ENCODE results near the gene IGSF3.

Gene IGSF3

DNA sequence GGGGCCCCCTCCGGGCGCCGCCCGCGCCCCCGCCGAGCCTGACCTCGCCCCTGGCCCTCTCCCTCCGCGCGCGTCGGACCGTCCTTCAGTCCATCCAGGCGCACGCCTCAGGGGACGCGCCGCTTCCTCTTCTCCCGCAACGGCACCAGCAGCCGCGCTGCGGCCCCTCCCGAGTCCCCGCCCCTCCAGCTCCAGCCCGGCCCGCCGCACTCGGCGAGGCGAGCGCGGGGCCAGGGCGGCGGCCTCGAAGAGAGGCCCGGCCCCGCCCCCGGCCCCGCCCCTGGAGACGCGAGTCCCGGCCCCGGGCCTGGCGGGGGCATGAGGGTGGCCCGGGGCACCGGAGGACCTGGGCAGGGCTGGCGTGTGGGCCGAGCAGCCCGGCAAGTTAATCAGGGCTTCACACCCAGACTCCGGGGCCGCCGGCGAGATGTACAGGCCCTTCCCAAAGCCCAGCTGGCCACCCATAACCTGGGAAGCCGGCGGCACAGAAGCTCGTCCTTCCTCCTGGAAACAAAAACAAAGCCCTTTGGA is at the start of gene IGSF3:
IGSF3 (minus strand) TSS at position 159 of the 531 bp plus-strand sequence. CDS start 1,407 bp downstream, outside the sequence.
- TF ChIP-seq, protein P1, sequence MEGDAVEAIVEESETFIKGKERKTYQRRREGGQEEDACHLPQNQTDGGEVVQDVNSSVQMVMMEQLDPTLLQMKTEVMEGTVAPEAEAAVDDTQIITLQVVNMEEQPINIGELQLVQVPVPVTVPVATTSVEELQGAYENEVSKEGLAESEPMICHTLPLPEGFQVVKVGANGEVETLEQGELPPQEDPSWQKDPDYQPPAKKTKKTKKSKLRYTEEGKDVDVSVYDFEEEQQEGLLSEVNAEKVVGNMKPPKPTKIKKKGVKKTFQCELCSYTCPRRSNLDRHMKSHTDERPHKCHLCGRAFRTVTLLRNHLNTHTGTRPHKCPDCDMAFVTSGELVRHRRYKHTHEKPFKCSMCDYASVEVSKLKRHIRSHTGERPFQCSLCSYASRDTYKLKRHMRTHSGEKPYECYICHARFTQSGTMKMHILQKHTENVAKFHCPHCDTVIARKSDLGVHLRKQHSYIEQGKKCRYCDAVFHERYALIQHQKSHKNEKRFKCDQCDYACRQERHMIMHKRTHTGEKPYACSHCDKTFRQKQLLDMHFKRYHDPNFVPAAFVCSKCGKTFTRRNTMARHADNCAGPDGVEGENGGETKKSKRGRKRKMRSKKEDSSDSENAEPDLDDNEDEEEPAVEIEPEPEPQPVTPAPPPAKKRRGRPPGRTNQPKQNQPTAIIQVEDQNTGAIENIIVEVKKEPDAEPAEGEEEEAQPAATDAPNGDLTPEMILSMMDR (IDR thresholded peaks at IDR 0.05; ENCODE audit: insufficient read depth, low read length, poor library complexity, severe bottlenecking), result no peak
- Histone ChIP-seq H3K36me3 (ENCODE audit: control insufficient read depth, insufficient read depth, low read length) (no peaks in the 10 kb centered on the region), H3K4me3 (replicated peaks; ENCODE audit: low read depth, low read length) (peak within 1 kb of the TSS; percentile 60), H3K27me3 (replicated peaks; ENCODE audit: control insufficient read depth, insufficient read depth, low read length) (peaks cover 3% of the 10 kb centered on the region)
- DNase-seq (ENCODE audit: extremely low read depth, insufficient read length), result peak; percentile 70

GRCh38 chr1:116717318-116717717 is 49.8 kb upstream of the IGSF3 start:
- TF ChIP-seq, protein P1 (IDR thresholded peaks at IDR 0.05; ENCODE audit: insufficient read depth, low read length, poor library complexity, severe bottlenecking), result no peak
- no peak for DNase-seq (ENCODE audit: extremely low read depth, insufficient read length)
- Histone ChIP-seq H3K27me3 (replicated peaks; ENCODE audit: control insufficient read depth, insufficient read depth, low read length) (no peaks in the 10 kb centered on the region), H3K4me3 (replicated peaks; ENCODE audit: low read depth, low read length) (no peak overlapping the region), H3K36me3 (ENCODE audit: control insufficient read depth, insufficient read depth, low read length) (no peaks in the 10 kb centered on the region)

- Histone ChIP-seq H3K4me3 (replicated peaks; ENCODE audit: low read depth, low read length) (no peak overlapping the region), H3K27me3 (replicated peaks; ENCODE audit: control insufficient read depth, insufficient read depth, low read length) (no peaks in the 10 kb centered on the region), H3K36me3 (ENCODE audit: control insufficient read depth, insufficient read depth, low read length) (no peaks in the 10 kb centered on the region)
- DNase-seq (ENCODE audit: extremely low read depth, insufficient read length), result no peak
- TF ChIP-seq, protein P1 (IDR thresholded peaks at IDR 0.05; ENCODE audit: insufficient read depth, low read length, poor library complexity, severe bottlenecking), result no peak
Measured at GRCh38 chr1:116716391-116716790, 48.9 kb upstream of the IGSF3 start.

- Histone ChIP-seq H3K4me3 (replicated peaks; ENCODE audit: low read depth, low read length) (no peak overlapping the region), H3K36me3 (ENCODE audit: control insufficient read depth, insufficient read depth, low read length) (no peaks in the 10 kb centered on the region), H3K27me3 (replicated peaks; ENCODE audit: control insufficient read depth, insufficient read depth, low read length) (no peaks in the 10 kb centered on the region)
- TF ChIP-seq, protein P1 (IDR thresholded peaks at IDR 0.05; ENCODE audit: insufficient read depth, low read length, poor library complexity, severe bottlenecking), result no peak
- no peak for DNase-seq (ENCODE audit: extremely low read depth, insufficient read length)
Measured at GRCh38 chr1:116713474-116713873, 45.9 kb upstream of the IGSF3 start.

DNA sequence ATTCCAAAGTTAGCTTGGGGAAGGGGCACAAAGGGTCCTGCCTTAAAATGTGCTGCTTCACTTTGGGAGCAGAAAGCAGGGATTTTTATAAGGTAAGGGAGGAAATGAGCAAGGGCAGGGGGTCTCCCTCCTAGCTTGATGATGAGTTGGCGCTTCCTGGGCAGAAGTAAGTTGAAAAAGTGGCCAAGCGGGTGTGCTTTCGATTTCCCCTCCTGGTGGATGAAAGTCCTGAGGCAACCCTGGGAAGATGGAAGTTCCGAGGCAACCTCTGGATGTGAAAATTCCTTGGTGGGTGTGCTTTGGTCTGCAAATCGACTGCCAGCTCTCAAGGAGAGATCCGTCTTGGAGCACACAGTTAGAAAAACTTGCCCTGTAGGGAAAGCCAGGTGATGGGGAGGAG is 45.0 kb upstream of the IGSF3 start:
- no peak overlapping the region for H3K4me3 ChIP-seq (replicated peaks; ENCODE audit: low read depth, low read length)
- TF ChIP-seq, protein P1 (IDR thresholded peaks at IDR 0.05; ENCODE audit: insufficient read depth, low read length, poor library complexity, severe bottlenecking), result no peak
- no peaks in the 10 kb centered on the region for H3K36me3 ChIP-seq (ENCODE audit: control insufficient read depth, insufficient read depth, low read length)
- DNase-seq (ENCODE audit: extremely low read depth, insufficient read length), result no peak
- H3K27me3 ChIP-seq (replicated peaks; ENCODE audit: control insufficient read depth, insufficient read depth, low read length), result no peaks in the 10 kb centered on the region

All from GM06990 (cell line).